HG03139 (cell line): ENCODE results near the gene GPR12.

ENCODE experiments used
- ATAC-seq: cut with Tn5 transposase; IDR thresholded peaks from one replicate; pipeline ENCODE4 v1.9.1; 2021; ENCODE audit not compliant: unreplicated experiment

The GPR12 gene

DNA sequence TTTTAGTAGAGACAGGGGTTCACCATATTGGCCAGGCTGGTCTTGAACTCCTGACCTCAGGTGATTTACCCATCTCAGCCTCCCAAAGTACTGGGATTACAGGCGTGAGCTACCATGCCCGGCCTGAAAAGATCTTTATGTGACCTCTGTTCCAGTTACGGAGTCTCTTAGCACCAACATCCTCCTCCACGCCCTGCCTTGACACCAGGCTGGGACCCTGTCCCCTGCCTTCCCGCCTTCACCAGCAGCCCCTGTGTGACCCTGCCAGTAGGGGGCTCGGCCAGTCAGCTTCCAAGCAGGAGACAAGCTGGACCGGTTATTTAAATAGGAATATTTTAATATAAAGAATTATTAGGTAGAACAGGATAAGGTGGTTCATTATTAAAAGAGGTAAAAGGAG, 54.2 kb downstream of the GPR12 start:
- ATAC-seq: no peak

DNA sequence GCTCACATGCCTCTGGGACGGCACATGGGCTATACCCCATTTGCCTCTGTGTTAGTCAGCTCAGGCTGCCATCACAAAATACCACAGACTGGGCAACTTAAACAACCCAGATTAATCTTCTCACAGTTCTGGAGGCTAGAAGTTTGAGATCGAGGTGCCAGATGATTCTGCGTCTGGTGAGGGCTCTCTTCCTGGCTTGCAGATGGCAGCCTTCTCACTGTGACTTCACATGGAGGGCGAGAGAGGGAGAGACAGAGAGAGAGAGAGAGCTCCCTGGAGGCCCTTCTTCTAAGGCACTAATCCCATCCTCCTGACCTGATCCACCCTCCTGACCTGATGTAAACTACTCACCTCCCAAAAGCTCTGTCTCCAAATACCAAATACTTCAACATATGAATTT, 55.0 kb downstream of the GPR12 start:
- no peak for ATAC-seq
